ENCODE results near the gene EIF4A3.

DNA sequence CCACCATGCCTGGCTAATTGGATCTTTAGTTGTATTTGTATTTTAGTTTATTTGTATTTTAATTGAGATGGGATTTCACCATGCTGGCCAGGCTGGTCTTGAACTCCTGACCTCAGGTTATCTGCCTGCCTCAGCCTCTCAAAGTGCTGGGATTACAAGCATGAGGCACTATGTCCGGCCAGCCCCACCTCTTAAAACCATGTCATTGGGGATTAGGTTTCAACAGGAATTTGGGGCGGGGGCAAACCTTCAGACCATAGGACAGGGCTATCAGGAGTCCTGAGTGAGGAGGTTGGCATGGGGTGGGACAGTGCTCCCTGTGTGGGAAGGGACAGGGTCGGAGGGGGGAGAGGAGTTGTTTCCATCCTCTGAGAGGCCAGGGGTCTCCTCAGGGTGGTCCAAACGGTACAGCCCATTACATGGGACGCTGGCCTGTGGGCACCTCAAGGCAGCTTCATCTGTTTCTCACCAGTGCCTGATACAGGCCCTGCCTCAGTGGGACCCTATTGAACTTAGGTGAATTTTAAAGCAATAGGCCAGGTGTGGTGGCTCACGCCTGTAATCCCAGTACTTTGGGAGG, 23.9 kb downstream of the EIF4A3 start:
- TF ChIP-seq EZH2 (IDR thresholded peaks at IDR 0.05; ENCODE audit: borderline replicate concordance, low read depth, low read length, poor library complexity, severe bottlenecking): no peak
- TF ChIP-seq, protein P1, sequence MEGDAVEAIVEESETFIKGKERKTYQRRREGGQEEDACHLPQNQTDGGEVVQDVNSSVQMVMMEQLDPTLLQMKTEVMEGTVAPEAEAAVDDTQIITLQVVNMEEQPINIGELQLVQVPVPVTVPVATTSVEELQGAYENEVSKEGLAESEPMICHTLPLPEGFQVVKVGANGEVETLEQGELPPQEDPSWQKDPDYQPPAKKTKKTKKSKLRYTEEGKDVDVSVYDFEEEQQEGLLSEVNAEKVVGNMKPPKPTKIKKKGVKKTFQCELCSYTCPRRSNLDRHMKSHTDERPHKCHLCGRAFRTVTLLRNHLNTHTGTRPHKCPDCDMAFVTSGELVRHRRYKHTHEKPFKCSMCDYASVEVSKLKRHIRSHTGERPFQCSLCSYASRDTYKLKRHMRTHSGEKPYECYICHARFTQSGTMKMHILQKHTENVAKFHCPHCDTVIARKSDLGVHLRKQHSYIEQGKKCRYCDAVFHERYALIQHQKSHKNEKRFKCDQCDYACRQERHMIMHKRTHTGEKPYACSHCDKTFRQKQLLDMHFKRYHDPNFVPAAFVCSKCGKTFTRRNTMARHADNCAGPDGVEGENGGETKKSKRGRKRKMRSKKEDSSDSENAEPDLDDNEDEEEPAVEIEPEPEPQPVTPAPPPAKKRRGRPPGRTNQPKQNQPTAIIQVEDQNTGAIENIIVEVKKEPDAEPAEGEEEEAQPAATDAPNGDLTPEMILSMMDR (conservative IDR thresholded peaks at IDR 0.05; ENCODE audit: low read depth, low read length): no peak
